Measurements from ENCODE around the gene SORCS3. TPM values are rescaled to one million over a fixed set of nuclear protein-coding genes. Genes with fewer than 3 reads are reported as not detected.

SORCS3 gene
- total RNA-seq, 2 donors from 2014 or later = not detected

- Histone ChIP-seq H3K36me3 (replicated peaks in 1 of 2; ENCODE audit: insufficient read depth in 1 of 2, low read depth in 2 of 2) (no peaks in the 10 kb centered on the region), H3K27me3 (no peaks in the 10 kb centered on the region), H3K27ac (no peak overlapping the region), H3K4me1 (no peaks in the 10 kb centered on the region), H3K4me3 (no peak overlapping the region), H3K9me3 (no peaks in the 10 kb centered on the region)
- intact Hi-C loops (cut with DNase I) = no loop called here
- ATAC-seq = no peak
- DNase-seq = no peak
- 43 to 90% methylated on average over 1 of the region's 1 CpG for WGBS, 2 donors
- TF ChIP-seq CTCF (IDR thresholded peaks at IDR 0.05) = no peak
- no peak for TF ChIP-seq POLR2A (IDR thresholded peaks at IDR 0.05)
These were observed 18.9 kb upstream of the SORCS3 start for GRCh38 chr10:104622175-104622574.

DNA sequence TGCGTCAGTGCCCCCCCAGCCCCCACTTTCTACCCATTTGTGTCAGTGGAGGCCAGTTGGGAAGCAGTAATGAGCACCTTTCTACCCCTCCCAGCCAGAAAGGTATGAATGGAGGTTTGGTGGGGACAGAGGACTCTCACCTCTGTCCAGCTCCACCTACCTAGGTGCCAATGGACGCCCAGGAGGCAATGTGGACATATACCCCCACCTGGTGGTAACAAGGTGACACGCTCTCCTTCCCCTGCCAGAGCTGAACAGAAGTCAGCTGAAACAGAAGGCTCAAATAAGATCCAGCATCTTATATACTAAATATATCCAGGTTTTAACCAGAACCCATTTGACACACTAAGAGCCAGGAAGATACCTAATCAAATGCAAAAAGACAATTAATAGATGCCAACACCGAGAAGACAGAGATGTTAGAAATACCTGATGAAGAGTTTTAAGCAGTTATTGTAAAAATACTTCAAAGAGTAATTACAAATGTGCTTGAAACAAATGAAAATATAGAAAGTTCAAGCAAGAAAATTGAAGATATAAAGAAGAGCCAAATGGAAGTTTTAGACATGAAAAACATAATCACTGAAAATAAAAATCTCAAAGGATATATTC lies 18.4 kb upstream of the SORCS3 start:
- intact Hi-C loops (cut with DNase I) = no loop called here
- no peaks in the 10 kb centered on the region for H3K27me3 ChIP-seq
- WGBS, 2 donors = 16 to 35% methylated on average over 4 of the region's 4 CpGs
- no peak for TF ChIP-seq POLR2A (IDR thresholded peaks at IDR 0.05)
- peak in 6 of 7 experiments; percentile 7 to 41 (median 24) for TF ChIP-seq CTCF (IDR thresholded peaks at IDR 0.05)
- H3K9me3 ChIP-seq = no peaks in the 10 kb centered on the region
- ATAC-seq (no peak), DNase-seq (peak in 2 of 4 donors; percentile 9 to 35)
- no peak overlapping the region for H3K4me3 ChIP-seq
- H3K4me1 ChIP-seq = no peaks in the 10 kb centered on the region
- no peaks in the 10 kb centered on the region for H3K36me3 ChIP-seq (replicated peaks in 1 of 2; ENCODE audit: insufficient read depth in 1 of 2, low read depth in 2 of 2)
- no peak overlapping the region for H3K27ac ChIP-seq

DNA sequence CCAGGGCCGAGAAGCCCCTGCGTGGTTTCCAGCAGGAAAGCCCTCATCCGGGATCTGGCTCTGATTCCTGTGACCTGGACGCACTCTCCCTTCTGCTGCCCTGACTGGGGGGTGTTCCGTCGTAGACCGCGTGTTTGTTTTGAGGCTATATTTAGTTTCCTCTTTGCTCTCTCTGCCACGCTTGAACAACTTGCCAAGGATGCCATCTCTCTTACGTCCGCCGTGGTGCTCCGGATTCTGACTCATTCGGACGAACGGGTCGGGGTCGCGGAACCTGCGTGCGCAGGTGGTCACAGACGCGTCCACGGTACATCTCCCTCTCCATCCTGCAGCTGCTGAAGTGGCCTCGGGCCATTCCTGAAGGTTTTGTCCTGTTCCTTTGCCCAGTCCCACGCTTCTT lies 10.4 kb upstream of the SORCS3 start:
- ATAC-seq (no peak), DNase-seq (no peak)
- TF ChIP-seq POLR2A (IDR thresholded peaks at IDR 0.05) (no peak), CTCF (IDR thresholded peaks at IDR 0.05) (no peak)
- Histone ChIP-seq H3K27me3 (no peaks in the 10 kb centered on the region), H3K9me3 (no peaks in the 10 kb centered on the region), H3K27ac (no peak overlapping the region), H3K4me3 (no peak overlapping the region), H3K4me1 (no peaks in the 10 kb centered on the region), H3K36me3 (replicated peaks in 1 of 2; ENCODE audit: insufficient read depth in 1 of 2, low read depth in 2 of 2) (no peaks in the 10 kb centered on the region)
- intact Hi-C loops (cut with DNase I) = no loop called here
- 74 to 81% methylated on average over 26 of the region's 26 CpGs for WGBS, 2 donors

DNA sequence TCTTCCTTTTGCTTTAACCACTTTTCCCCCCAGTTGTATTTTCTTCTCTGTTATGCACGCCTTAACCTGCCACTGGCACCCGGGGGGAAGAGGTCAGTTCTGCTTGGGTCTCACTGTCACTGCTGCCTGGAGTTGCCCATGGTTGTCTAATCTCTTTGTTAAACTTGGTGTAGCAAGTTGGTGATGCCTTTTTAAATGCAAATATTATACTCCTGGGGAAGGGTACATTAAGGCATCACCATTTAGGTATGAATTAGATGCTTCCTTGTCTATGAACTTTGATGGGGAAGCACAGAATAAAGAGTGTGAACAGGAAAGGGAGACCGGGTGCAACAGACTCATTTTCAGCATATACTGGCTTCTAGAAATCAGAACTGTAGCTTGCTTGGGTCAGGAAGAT lies 9.1 kb upstream of the SORCS3 start:
- no peak overlapping the region for H3K27ac ChIP-seq
- intact Hi-C loops (cut with DNase I) = no loop called here

More for the DNA sequence above, 9.1 kb upstream of the SORCS3 start:
- no peaks in the 10 kb centered on the region for H3K4me1 ChIP-seq
- WGBS, 2 donors = 36 to 47% methylated on average over 3 of the region's 3 CpGs
- H3K36me3 ChIP-seq (replicated peaks in 1 of 2; ENCODE audit: insufficient read depth in 1 of 2, low read depth in 2 of 2) = no peaks in the 10 kb centered on the region
- H3K9me3 ChIP-seq = no peaks in the 10 kb centered on the region
- ATAC-seq (no peak), DNase-seq (no peak)
- TF ChIP-seq POLR2A (IDR thresholded peaks at IDR 0.05) (no peak), CTCF (IDR thresholded peaks at IDR 0.05) (no peak)
- no peak overlapping the region for H3K4me3 ChIP-seq
- peaks cover 0 to 4% of the 10 kb centered on the region in 2 donors for H3K27me3 ChIP-seq

Measured in body of pancreas (tissue), 4 donors.